GM23338 (cell line): ENCODE results near the gene KCNS3. TPM values are rescaled to one million over a fixed set of nuclear protein-coding genes. Genes with fewer than 3 reads are reported as not detected.
A peak's percentile ranks its signal among the peaks of the same experiment; 100 is the strongest.

Experiments
- ATAC-seq: fragments of 200-7000 bp; cut with Tn5 transposase; 3 replicates; pipeline ENCODE4 v1.9.1; 2020
- DNase-seq: peaks from one replicate; pipeline ENCODE4 v3.0.0-alpha.2; 2015; ENCODE audit warnings: low spot score
- H2AFZ ChIP-seq: fragments of 200-600 bp; sonication (generic); 2 replicates; pipeline ENCODE4 v1.8.0; 2016; ENCODE audit warnings: antibody characterized with exemption, mild to moderate bottlenecking, moderate library complexity
- H3F3A ChIP-seq: fragments of 200-600 bp; sonication (generic); replicated peaks from 2 replicates; pipeline ENCODE4 v1.8.0; 2017; ENCODE audit warnings: antibody characterized with exemption, mixed run types, low read depth
- H3K27ac ChIP-seq: fragments of 200-600 bp; sonication (generic); 2 replicates; pipeline ENCODE4 v1.6.1; 2016; ENCODE audit warnings: low read depth
- H3K27me3 ChIP-seq: fragments of 200-600 bp; sonication (generic); 2 replicates; pipeline ENCODE4 v1.8.0; 2016; ENCODE audit warnings: mild to moderate bottlenecking, mixed run types, moderate library complexity; ENCODE audit not compliant: insufficient read depth
- H3K36me3 ChIP-seq: fragments of 200-600 bp; sonication (generic); 2 replicates; pipeline ENCODE4 v1.8.0; 2016; ENCODE audit warnings: mild to moderate bottlenecking; ENCODE audit not compliant: insufficient read depth
- H3K4me1 ChIP-seq: fragments of 200-600 bp; sonication (generic); 2 replicates; pipeline ENCODE4 v1.8.0; 2016; ENCODE audit warnings: mild to moderate bottlenecking, moderate library complexity; ENCODE audit not compliant: insufficient read depth
- H3K4me2 ChIP-seq: fragments of 200-600 bp; sonication (generic); 2 replicates; pipeline ENCODE4 v1.7.1; 2017; ENCODE audit warnings: mixed run types
- H3K4me3 ChIP-seq: fragments of 200-600 bp; sonication (generic); 2 replicates; pipeline ENCODE4 v1.6.1; 2016; ENCODE audit warnings: mixed run types
- H3K79me2 ChIP-seq: fragments of 200-600 bp; sonication (generic); replicated peaks from 2 replicates; pipeline ENCODE4 v1.8.0; 2017; ENCODE audit warnings: mild to moderate bottlenecking; ENCODE audit not compliant: insufficient read depth
- H3K9me2 ChIP-seq: fragments of 200-600 bp; sonication (generic); 2 replicates; pipeline ENCODE4 v1.8.0; 2017; ENCODE audit not compliant: insufficient read depth
- H4K20me1 ChIP-seq: fragments of 200-600 bp; sonication (generic); replicated peaks from 2 replicates; pipeline ENCODE4 v1.8.0; 2017; ENCODE audit warnings: mild to moderate bottlenecking; ENCODE audit not compliant: insufficient read depth
- H3K27ac Mint-ChIP-seq: 2 replicates; pipeline ENCODE4 v1.8.0; 2020; ENCODE audit warnings: inconsistent platforms, mild to moderate bottlenecking, moderate library complexity, mixed read lengths
- H3K27me3 Mint-ChIP-seq: 3 replicates; pipeline ENCODE4 v1.8.0; 2022; ENCODE audit warnings: low read depth, mild to moderate bottlenecking, moderate library complexity, mixed read lengths, inconsistent platforms; ENCODE audit not compliant: insufficient read depth, poor library complexity
- H3K36me3 Mint-ChIP-seq: 3 replicates; pipeline ENCODE4 v1.8.0; 2021; ENCODE audit warnings: low read depth, mild to moderate bottlenecking, inconsistent platforms, moderate library complexity, mixed read lengths
- H3K4me1 Mint-ChIP-seq: 3 replicates; pipeline ENCODE4 v1.8.0; 2020; ENCODE audit warnings: mild to moderate bottlenecking, inconsistent platforms, mixed read lengths
- H3K4me3 Mint-ChIP-seq: 3 replicates; pipeline ENCODE4 v1.8.0; 2021; ENCODE audit warnings: moderate library complexity, mild to moderate bottlenecking, inconsistent platforms, mixed read lengths
- H3K9me3 Mint-ChIP-seq: 3 replicates; pipeline ENCODE4 v1.8.0; 2020; ENCODE audit warnings: moderate library complexity, mild to moderate bottlenecking, inconsistent platforms, mixed read lengths
- CREB1 ChIP-seq: fragments of 250-450 bp; sonication (Bioruptor Pico); IDR thresholded peaks from 2 replicates; pipeline ENCODE4 v1.5.0; 2020; ENCODE audit warnings: low read depth, mild to moderate bottlenecking, moderate library complexity
- ETS1 ChIP-seq: IDR thresholded peaks from 2 replicates; pipeline ENCODE4 v1.6.1; 2016; ENCODE audit warnings: antibody characterized with exemption
- EZH2 ChIP-seq: fragments of 200-600 bp; sonication (generic); IDR thresholded peaks from one replicate; pipeline ENCODE4 v1.8.0; 2017; ENCODE audit warnings: antibody characterized with exemption, mild to moderate bottlenecking, low read depth; ENCODE audit not compliant: unreplicated experiment
- EZH2phosphoT487 ChIP-seq: fragments of 200-600 bp; sonication (generic); IDR thresholded peaks from one replicate; pipeline ENCODE4 v1.8.1; 2018; ENCODE audit warnings: antibody characterized with exemption; ENCODE audit not compliant: unreplicated experiment
- JUNB ChIP-seq: IDR thresholded peaks from one replicate; pipeline ENCODE4 v1.6.1; 2016; ENCODE audit warnings: antibody characterized with exemption; ENCODE audit not compliant: unreplicated experiment
- NANOG ChIP-seq: IDR thresholded peaks from 2 replicates; pipeline ENCODE4 v1.6.1; 2016; ENCODE audit warnings: antibody characterized with exemption, borderline replicate concordance
- POLR2AphosphoS5 ChIP-seq: IDR thresholded peaks from 2 replicates; pipeline ENCODE4 v1.6.1; 2016; ENCODE audit warnings: antibody characterized with exemption, low read depth
- REST ChIP-seq: IDR thresholded peaks from one replicate; pipeline ENCODE4 v1.6.1; 2018; ENCODE audit warnings: antibody characterized with exemption; ENCODE audit not compliant: unreplicated experiment
- STAT1 ChIP-seq: IDR thresholded peaks from one replicate; pipeline ENCODE4 v1.6.1; 2016; ENCODE audit warnings: antibody characterized with exemption; ENCODE audit not compliant: unreplicated experiment
- ZNF114 ChIP-seq: fragments of 250-450 bp; sonication (Bioruptor Pico); IDR thresholded peaks from 2 replicates; pipeline ENCODE4 v1.5.0; 2020; ENCODE audit warnings: mild to moderate bottlenecking, moderate library complexity
- ZNF331 ChIP-seq: fragments of 250-450 bp; sonication (Bioruptor Pico); IDR thresholded peaks from 2 replicates; pipeline ENCODE4 v1.5.0; 2020; ENCODE audit warnings: low read depth, mild to moderate bottlenecking, moderate library complexity
- ZNF462 ChIP-seq: fragments of 250-450 bp; sonication (Bioruptor Pico); IDR thresholded peaks from 2 replicates; pipeline ENCODE4 v1.5.0; 2020; ENCODE audit warnings: mild to moderate bottlenecking, moderate library complexity
- polyA plus RNA-seq: library from polyadenylated mRNA; unstranded; fragments of >200 nt; fragmentation: Nextera tagmentation; extraction: Ambion mirVana; gene quantifications from 2 replicates; pipeline ENCODE4 v1.2.1, GENCODE V29; 2016
- total RNA-seq: library from RNA; depleted of rRNA; stranded (reverse); fragments of >200 nt; shearing (Covaris generic); gene quantifications from 2 replicates; pipeline ENCODE4 v1.2.3, GENCODE V29; 2014
- TF ChIP-seq, protein P1 (sequence below), 2 experiments: fragments of 200-600 bp in 1 of 2; sonication (generic) in 1 of 2; conservative IDR thresholded peaks; 2 replicates each; pipeline versions ENCODE4 v1.5.1 to v1.6.1; 2016 to 2017; ENCODE audit warnings: antibody characterized with exemption in 2 of 2, low read depth in 2 of 2, mild to moderate bottlenecking in 2 of 2, moderate library complexity in 1 of 2

The KCNS3 gene
- total and polyA plus RNA-seq, 2 experiments from 2014 or later: 23.2 to 80.0 TPM

- ATAC-seq: no peak
- H3K4me3 Mint-ChIP-seq: no peak overlapping the region
- H3K27me3 Mint-ChIP-seq: peaks cover 3% of the 10 kb centered on the region
These were observed 21.4 kb upstream of the KCNS3 start for GRCh38 chr2:17857021-17857420.

More at GRCh38 chr2:17857021-17857420, 21.4 kb upstream of the KCNS3 start:
- no peaks in the 10 kb centered on the region for H3K27me3 ChIP-seq
- no peak overlapping the region for H3K27ac Mint-ChIP-seq
- peak overlapping the region; percentile 10; the same call in 1 of the 2 replicates for H2AFZ ChIP-seq
- no peaks in the 10 kb centered on the region for H3K36me3 ChIP-seq
- H3K4me1 ChIP-seq: no peaks in the 10 kb centered on the region
- H3K4me2 ChIP-seq: no peak overlapping the region
- no peaks in the 10 kb centered on the region for H3F3A ChIP-seq
- no peaks in the 10 kb centered on the region for H3K9me3 Mint-ChIP-seq
- no peaks in the 10 kb centered on the region for H3K36me3 Mint-ChIP-seq
- no peak overlapping the region for H3K4me3 ChIP-seq
- H3K27ac ChIP-seq: no peak overlapping the region
- H3K9me2 ChIP-seq: no peaks in the 10 kb centered on the region
- no peaks in the 10 kb centered on the region for H3K79me2 ChIP-seq
- no peaks in the 10 kb centered on the region; the same call in 2 of the 3 replicates for H3K4me1 Mint-ChIP-seq
- TF ChIP-seq NANOG (no peak), EZH2phosphoT487 (no peak), ZNF114 (CRISPR knock-in tag) (no peak), ZNF462 (CRISPR knock-in tag) (no peak), ETS1 (no peak), POLR2AphosphoS5 (no peak), STAT1 (no peak), REST (no peak), JUNB (no peak), EZH2 (no peak), CREB1 (CRISPR knock-in tag) (no peak), ZNF331 (no peak)
- TF ChIP-seq, protein P1, sequence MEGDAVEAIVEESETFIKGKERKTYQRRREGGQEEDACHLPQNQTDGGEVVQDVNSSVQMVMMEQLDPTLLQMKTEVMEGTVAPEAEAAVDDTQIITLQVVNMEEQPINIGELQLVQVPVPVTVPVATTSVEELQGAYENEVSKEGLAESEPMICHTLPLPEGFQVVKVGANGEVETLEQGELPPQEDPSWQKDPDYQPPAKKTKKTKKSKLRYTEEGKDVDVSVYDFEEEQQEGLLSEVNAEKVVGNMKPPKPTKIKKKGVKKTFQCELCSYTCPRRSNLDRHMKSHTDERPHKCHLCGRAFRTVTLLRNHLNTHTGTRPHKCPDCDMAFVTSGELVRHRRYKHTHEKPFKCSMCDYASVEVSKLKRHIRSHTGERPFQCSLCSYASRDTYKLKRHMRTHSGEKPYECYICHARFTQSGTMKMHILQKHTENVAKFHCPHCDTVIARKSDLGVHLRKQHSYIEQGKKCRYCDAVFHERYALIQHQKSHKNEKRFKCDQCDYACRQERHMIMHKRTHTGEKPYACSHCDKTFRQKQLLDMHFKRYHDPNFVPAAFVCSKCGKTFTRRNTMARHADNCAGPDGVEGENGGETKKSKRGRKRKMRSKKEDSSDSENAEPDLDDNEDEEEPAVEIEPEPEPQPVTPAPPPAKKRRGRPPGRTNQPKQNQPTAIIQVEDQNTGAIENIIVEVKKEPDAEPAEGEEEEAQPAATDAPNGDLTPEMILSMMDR (conservative IDR thresholded peaks at IDR 0.05; ENCODE audit: low read depth in 2 of 2): no peak
- no peak for DNase-seq
- no peaks in the 10 kb centered on the region for H4K20me1 ChIP-seq
